Glomerular visceral epithelial cell (primary cell): ENCODE data around the gene TSR1.
"Not testable (repeated sequence)": the region's sequence is repeated elsewhere in the genome, so short reads cannot be mapped to it uniquely, and the experiment has no call there.

Experiments
- DNase-seq: peaks from one replicate; pipeline ENCODE4 v3.0.0-alpha.2; 2016; ENCODE audit errors: extremely low spot score

TSR1 gene

GRCh38 chr17:2337544-2338314 is 1.5 kb upstream of the TSR1 start:
- peak; percentile 74 for DNase-seq

- DNase-seq, result peak; percentile 57
Measured at GRCh38 chr17:2336852-2337543, 741 bp upstream of the TSR1 start, which contains the start of gene SGSM2. Gene SGSM2, plus strand, starts transcription at chr17:2337501. Its CDS starts 188 bp downstream, at chr17:2337689.

GRCh38 chr17:2335726-2336214 is 487 bp downstream of the TSR1 start:
- peak; percentile 47 for DNase-seq

- DNase-seq, result no peak
Measured at GRCh38 chr17:2331303-2331702, 5.0 kb downstream of the TSR1 start.

GRCh38 chr17:2323629-2324314 is 12.5 kb downstream of the TSR1 start:
- no peak for DNase-seq

- no peak for DNase-seq
Measured at GRCh38 chr17:2321399-2321798, 14.9 kb downstream of the TSR1 start.

- no peak for DNase-seq
Measured at GRCh38 chr17:2319051-2319450, 17.2 kb downstream of the TSR1 start.

- no peak for DNase-seq
Measured at GRCh38 chr17:2317796-2318195, 18.5 kb downstream of the TSR1 start.

GRCh38 chr17:2316916-2317205 is 19.4 kb downstream of the TSR1 start:
- not testable (repeated sequence) for DNase-seq

GRCh38 chr17:2312736-2313135 is 23.5 kb downstream of the TSR1 start:
- no peak for DNase-seq

GRCh38 chr17:2309338-2310154 is 26.7 kb downstream of the TSR1 start:
- DNase-seq, result no peak

GRCh38 chr17:2304931-2305330 is 31.3 kb downstream of the TSR1 start:
- no peak for DNase-seq

- DNase-seq, result peak; percentile 93
Measured at GRCh38 chr17:2303204-2304188, 32.8 kb downstream of the TSR1 start, which contains the start of the genes SMG6 and SRR. Gene SMG6, minus strand, starts transcription at chr17:2303785. Its CDS starts 65 bp downstream, at chr17:2303720. Gene SRR, plus strand, starts transcription at chr17:2303950. Its CDS starts 11,611 bp downstream, at chr17:2315561.

GRCh38 chr17:2302778-2303203 is 33.5 kb downstream of the TSR1 start:
- DNase-seq, result no peak

GRCh38 chr17:2299756-2300155 is 36.5 kb downstream of the TSR1 start:
- DNase-seq, result no peak

GRCh38 chr17:2299136-2299535 is 37.1 kb downstream of the TSR1 start:
- no peak for DNase-seq

- DNase-seq, result no peak
Measured at GRCh38 chr17:2297023-2297422, 39.2 kb downstream of the TSR1 start.

GRCh38 chr17:2295575-2295974 is 40.7 kb downstream of the TSR1 start:
- DNase-seq, result peak; percentile 8

GRCh38 chr17:2292100-2292499 is 44.2 kb downstream of the TSR1 start:
- DNase-seq, result peak; percentile 13

GRCh38 chr17:2289878-2290478 is 46.3 kb downstream of the TSR1 start:
- DNase-seq, result no peak
